ENCODE measurements around the gene MLC1.

MLC1 gene

DNA sequence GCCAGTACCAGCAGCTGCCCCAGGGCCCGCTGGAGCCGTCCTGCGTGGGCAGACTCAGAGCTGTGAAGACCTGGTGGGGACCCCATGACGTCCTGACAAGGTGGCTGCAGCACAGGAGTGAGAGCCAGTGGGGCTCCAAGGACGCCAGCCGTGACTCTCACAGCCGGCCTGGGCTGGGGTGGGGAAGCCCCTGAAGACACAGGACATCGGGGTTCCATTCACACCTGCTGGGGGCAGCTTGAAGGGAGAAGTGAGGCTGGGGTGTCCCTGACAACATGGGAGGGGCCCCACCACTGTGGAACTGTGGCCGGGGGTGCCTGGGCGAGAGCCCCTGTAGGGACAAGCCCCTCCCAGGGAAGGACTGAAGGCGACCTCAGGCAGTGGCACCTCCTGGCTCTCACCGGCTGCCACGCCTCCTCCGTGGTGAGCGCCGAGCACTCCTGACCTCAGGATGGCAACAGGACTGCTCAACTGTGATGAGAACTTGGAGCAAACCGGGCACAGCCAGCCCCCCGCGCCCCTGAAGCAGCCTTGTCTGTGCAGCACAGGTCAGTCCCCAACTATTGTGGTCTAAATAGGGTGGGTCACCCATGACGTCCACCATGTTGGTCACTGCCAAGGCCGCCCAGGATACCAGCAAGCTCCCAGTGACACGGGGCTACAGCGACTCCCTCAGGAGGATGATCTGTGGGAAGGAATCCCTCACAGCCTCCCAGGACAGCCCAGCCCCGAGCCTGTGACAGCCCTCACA is 49.9 kb downstream of the MLC1 start:
- H3K18ac ChIP-seq (ENCODE audit: low read length): peak overlapping the region; percentile 19
- no peak overlapping the region for H2AFZ ChIP-seq (ENCODE audit: low read length)
- no peak overlapping the region for H3K23ac ChIP-seq (ENCODE audit: low read depth, low read length, poor library complexity)
- H3K14ac ChIP-seq (ENCODE audit: low read length): peak overlapping the region; percentile 71
- H3K4me1 ChIP-seq (ENCODE audit: control insufficient read depth in 2 of 2, insufficient read depth in 1 of 2, low read depth in 1 of 2, low read length in 2 of 2): peaks cover 0 to 1% of the 10 kb centered on the region in 2 donors
- peaks cover 7 to 9% of the 10 kb centered on the region in 2 donors for H3K9me3 ChIP-seq (replicated peaks in 1 of 2; ENCODE audit: control insufficient read depth in 2 of 2, insufficient read depth in 1 of 2, low read depth in 1 of 2, low read length in 2 of 2)
- H2BK15ac ChIP-seq (ENCODE audit: low read length): peak overlapping the region; percentile 96
- H3K4ac ChIP-seq (ENCODE audit: low read length): peak overlapping the region; percentile 23
- peak overlapping the region; percentile 10 for H2BK12ac ChIP-seq (ENCODE audit: low read length)
- no peak overlapping the region for H4K8ac ChIP-seq (ENCODE audit: low read depth, low read length)
- H3K79me1 ChIP-seq (ENCODE audit: low read depth, low read length): no peaks in the 10 kb centered on the region
- no peak overlapping the region for H3K4me2 ChIP-seq (ENCODE audit: insufficient read depth, low read length, poor library complexity, severe bottlenecking)
- H3K4me3 ChIP-seq (ENCODE audit: low read length in 2 of 2): no peak overlapping the region
- no peak overlapping the region for H2BK5ac ChIP-seq (ENCODE audit: low read length)
- peak overlapping the region; percentile 70 for H3K9ac ChIP-seq (ENCODE audit: low read depth, low read length, poor library complexity)
- H2AK5ac ChIP-seq (ENCODE audit: low read depth, low read length): peak overlapping the region; percentile 83
- peaks cover 0 to 27% (median 10%) of the 10 kb centered on the region in 3 experiments for H3K27me3 ChIP-seq (ENCODE audit: control insufficient read depth in 3 of 3, insufficient read depth in 3 of 3, low read depth in 1 of 3, low read length in 3 of 3)
- no peak for DNase-seq (ENCODE audit: low spot score)
- H2BK120ac ChIP-seq (ENCODE audit: low read depth, low read length): no peak overlapping the region
- no CpG with 5 or more reads among the region's 24 CpGs for WGBS, 2 donors (ENCODE audit: extremely low coverage in 2 of 2, insufficient read length in 2 of 2, insufficient replicate concordance in 1 of 2)
- H3K36me3 ChIP-seq (replicated peaks in 1 of 2; ENCODE audit: control insufficient read depth in 2 of 2, insufficient read depth in 2 of 2, low read length in 2 of 2): no peaks in the 10 kb centered on the region
- H3K27ac ChIP-seq (replicated peaks; ENCODE audit: low read length): no peak overlapping the region
- no peak overlapping the region for H4K91ac ChIP-seq (ENCODE audit: low read depth, low read length, poor library complexity)

DNA sequence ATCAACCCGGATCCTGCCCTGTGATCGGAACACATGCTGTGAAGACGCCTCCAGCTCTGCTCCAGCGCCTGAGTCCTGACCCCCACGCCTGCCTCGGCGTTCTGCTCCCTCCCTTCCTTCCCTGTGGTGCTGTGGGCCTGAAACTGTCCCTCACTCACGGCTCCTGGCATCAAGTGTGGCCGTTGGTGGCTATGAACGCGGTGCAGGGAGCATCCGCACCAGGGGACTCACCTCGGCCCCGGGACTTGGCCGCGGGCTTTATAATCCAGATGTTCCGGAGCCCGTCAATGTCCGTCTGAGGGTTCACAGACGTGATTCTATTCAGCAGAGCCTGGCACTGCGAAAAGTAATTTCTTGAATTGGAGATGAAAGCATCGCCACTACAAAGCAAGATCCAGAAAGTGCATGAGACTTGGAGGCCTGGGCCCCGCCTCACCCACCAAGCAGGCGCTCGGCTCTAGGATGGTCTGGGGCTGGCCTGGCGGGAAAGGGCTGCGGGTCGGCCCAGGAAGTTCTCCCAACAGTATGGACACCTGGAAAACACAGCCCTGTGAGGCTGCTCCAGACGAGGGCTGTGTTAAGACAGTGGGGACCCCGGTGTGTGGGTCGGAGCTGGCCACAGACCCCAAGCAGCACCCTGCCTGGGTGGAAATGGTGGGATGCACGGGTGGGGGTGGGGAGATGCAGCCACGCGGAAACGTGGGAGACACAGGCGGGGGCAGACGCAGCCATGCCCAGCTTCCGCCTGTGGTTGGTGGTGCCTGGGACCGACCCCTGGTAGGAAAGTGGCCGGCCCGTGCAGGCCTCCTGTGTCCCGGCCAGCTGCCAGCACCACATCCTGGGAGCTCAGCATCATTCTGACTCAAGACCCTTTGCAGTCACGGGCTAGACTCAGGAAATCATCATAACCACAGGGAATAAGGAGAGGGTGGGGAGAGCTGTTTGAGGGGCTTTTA is 50.8 kb downstream of the MLC1 start:
- peak overlapping the region; percentile 83 for H3K18ac ChIP-seq (ENCODE audit: low read length)
- H3K79me1 ChIP-seq (ENCODE audit: low read depth, low read length): no peaks in the 10 kb centered on the region
- H2BK120ac ChIP-seq (ENCODE audit: low read depth, low read length): no peak overlapping the region
- peak overlapping the region; percentile 84 for H2BK12ac ChIP-seq (ENCODE audit: low read length)
- H4K91ac ChIP-seq (ENCODE audit: low read depth, low read length, poor library complexity): no peak overlapping the region
- H2BK15ac ChIP-seq (ENCODE audit: low read length): peak overlapping the region; percentile 85
- no peak overlapping the region for H3K4me2 ChIP-seq (ENCODE audit: insufficient read depth, low read length, poor library complexity, severe bottlenecking)
- peak overlapping the region; percentile 89 for H3K14ac ChIP-seq (ENCODE audit: low read length)
- H4K8ac ChIP-seq (ENCODE audit: low read depth, low read length): no peak overlapping the region
- H2AK5ac ChIP-seq (ENCODE audit: low read depth, low read length): peak overlapping the region; percentile 56
- H3K27ac ChIP-seq (replicated peaks; ENCODE audit: low read length): no peak overlapping the region
- H3K4me3 ChIP-seq (ENCODE audit: low read length in 2 of 2): no peak overlapping the region
- WGBS, 2 donors (ENCODE audit: extremely low coverage in 2 of 2, insufficient read length in 2 of 2, insufficient replicate concordance in 1 of 2): no CpG with 5 or more reads among the region's 43 CpGs
- H2AFZ ChIP-seq (ENCODE audit: low read length): no peak overlapping the region
- H3K4ac ChIP-seq (ENCODE audit: low read length): no peak overlapping the region
- peaks cover 0 to 1% of the 10 kb centered on the region in 2 donors for H3K4me1 ChIP-seq (ENCODE audit: control insufficient read depth in 2 of 2, insufficient read depth in 1 of 2, low read depth in 1 of 2, low read length in 2 of 2)
- no peak for DNase-seq (ENCODE audit: low spot score)
- H3K9ac ChIP-seq (ENCODE audit: low read depth, low read length, poor library complexity): peak overlapping the region; percentile 72
- peaks cover under 1 to 5% of the 10 kb centered on the region in 2 donors for H3K9me3 ChIP-seq (replicated peaks in 1 of 2; ENCODE audit: control insufficient read depth in 2 of 2, insufficient read depth in 1 of 2, low read depth in 1 of 2, low read length in 2 of 2)
- no peak overlapping the region for H2BK5ac ChIP-seq (ENCODE audit: low read length)
- H3K23ac ChIP-seq (ENCODE audit: low read depth, low read length, poor library complexity): peak overlapping the region; percentile 89
- H3K27me3 ChIP-seq (ENCODE audit: control insufficient read depth in 3 of 3, insufficient read depth in 3 of 3, low read depth in 1 of 3, low read length in 3 of 3): peaks cover 0 to 32% (median 13%) of the 10 kb centered on the region in 3 experiments
- no peaks in the 10 kb centered on the region for H3K36me3 ChIP-seq (replicated peaks in 1 of 2; ENCODE audit: control insufficient read depth in 2 of 2, insufficient read depth in 2 of 2, low read length in 2 of 2)

DNA sequence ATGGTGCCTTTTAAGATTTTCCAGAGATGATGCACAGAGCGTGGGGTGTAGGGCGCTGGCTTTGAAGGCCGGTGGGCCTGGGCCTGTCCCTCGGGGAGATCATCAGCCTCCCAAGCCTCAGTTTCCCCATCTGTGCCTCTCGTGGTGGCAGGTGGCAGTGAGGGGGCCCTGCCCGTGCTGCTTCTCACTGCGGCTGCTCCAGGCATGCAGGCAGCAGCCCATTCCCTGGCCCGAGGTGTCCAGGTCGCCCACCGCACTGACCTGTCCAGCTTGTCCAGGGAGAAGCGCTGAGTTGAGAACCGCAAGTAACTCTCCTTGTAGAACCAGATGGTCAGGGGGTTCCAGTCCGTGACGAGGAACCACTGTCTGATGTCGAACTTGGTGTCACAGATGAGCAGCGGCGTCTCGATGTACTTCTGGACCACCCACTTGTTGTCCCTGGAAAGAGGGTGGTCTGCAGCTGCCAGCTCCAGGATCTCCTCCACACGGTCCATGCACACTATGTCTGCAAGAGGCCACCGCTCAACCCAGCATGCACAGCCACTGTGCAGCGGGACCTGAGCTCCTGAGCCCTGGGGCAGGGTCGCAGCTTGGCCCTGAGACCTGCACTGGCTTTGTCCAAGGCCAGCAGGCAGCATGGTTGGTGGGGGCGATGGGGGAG is 52.2 kb downstream of the MLC1 start:
- H2BK15ac ChIP-seq (ENCODE audit: low read length): peak overlapping the region; percentile 75
- DNase-seq (ENCODE audit: low spot score): no peak
- no peak overlapping the region for H3K27ac ChIP-seq (replicated peaks; ENCODE audit: low read length)
- H3K27me3 ChIP-seq (ENCODE audit: control insufficient read depth in 3 of 3, insufficient read depth in 3 of 3, low read depth in 1 of 3, low read length in 3 of 3): peaks cover 0 to 30% (median 13%) of the 10 kb centered on the region in 3 experiments
- peaks cover 0 to 1% of the 10 kb centered on the region in 2 donors for H3K4me1 ChIP-seq (ENCODE audit: control insufficient read depth in 2 of 2, insufficient read depth in 1 of 2, low read depth in 1 of 2, low read length in 2 of 2)
- no peaks in the 10 kb centered on the region for H3K36me3 ChIP-seq (replicated peaks in 1 of 2; ENCODE audit: control insufficient read depth in 2 of 2, insufficient read depth in 2 of 2, low read length in 2 of 2)
- H2BK12ac ChIP-seq (ENCODE audit: low read length): no peak overlapping the region
- no peak overlapping the region for H3K9ac ChIP-seq (ENCODE audit: low read depth, low read length, poor library complexity)
- H2AFZ ChIP-seq (ENCODE audit: low read length): no peak overlapping the region
- no peak overlapping the region for H4K8ac ChIP-seq (ENCODE audit: low read depth, low read length)
- H3K79me1 ChIP-seq (ENCODE audit: low read depth, low read length): no peaks in the 10 kb centered on the region
- H3K4me2 ChIP-seq (ENCODE audit: insufficient read depth, low read length, poor library complexity, severe bottlenecking): no peak overlapping the region
- H3K18ac ChIP-seq (ENCODE audit: low read length): peak overlapping the region; percentile 19
- peak overlapping the region; percentile 75 for H2BK5ac ChIP-seq (ENCODE audit: low read length)
- peak overlapping the region; percentile 68 for H2AK5ac ChIP-seq (ENCODE audit: low read depth, low read length)
- no CpG with 5 or more reads among the region's 23 CpGs for WGBS, 2 donors (ENCODE audit: extremely low coverage in 2 of 2, insufficient read length in 2 of 2, insufficient replicate concordance in 1 of 2)
- H3K9me3 ChIP-seq (replicated peaks in 1 of 2; ENCODE audit: control insufficient read depth in 2 of 2, insufficient read depth in 1 of 2, low read depth in 1 of 2, low read length in 2 of 2): no peaks in the 10 kb centered on the region
- H3K23ac ChIP-seq (ENCODE audit: low read depth, low read length, poor library complexity): peak overlapping the region; percentile 52
- peak overlapping the region; percentile 97 for H3K14ac ChIP-seq (ENCODE audit: low read length)
- H2BK120ac ChIP-seq (ENCODE audit: low read depth, low read length): peak overlapping the region; percentile 64
- no peak overlapping the region for H4K91ac ChIP-seq (ENCODE audit: low read depth, low read length, poor library complexity)
- no peak overlapping the region for H3K4ac ChIP-seq (ENCODE audit: low read length)
- peak overlapping the region in 1 of 2 donors; percentile 55 for H3K4me3 ChIP-seq (ENCODE audit: low read length in 2 of 2)
